C4-2B (cell line): Measurements from ENCODE around the gene NPHP4.

Experiments
- ZFX ChIP-seq: fragments of 450-650 bp; IDR thresholded peaks from 2 replicates; pipeline ENCODE4 v1.6.1; 2017
- TF ChIP-seq, protein P1 (sequence below): fragments of 450-650 bp; conservative IDR thresholded peaks from 2 replicates; pipeline ENCODE4 v1.5.1; 2017; ENCODE audit warnings: mild to moderate bottlenecking

DNA sequence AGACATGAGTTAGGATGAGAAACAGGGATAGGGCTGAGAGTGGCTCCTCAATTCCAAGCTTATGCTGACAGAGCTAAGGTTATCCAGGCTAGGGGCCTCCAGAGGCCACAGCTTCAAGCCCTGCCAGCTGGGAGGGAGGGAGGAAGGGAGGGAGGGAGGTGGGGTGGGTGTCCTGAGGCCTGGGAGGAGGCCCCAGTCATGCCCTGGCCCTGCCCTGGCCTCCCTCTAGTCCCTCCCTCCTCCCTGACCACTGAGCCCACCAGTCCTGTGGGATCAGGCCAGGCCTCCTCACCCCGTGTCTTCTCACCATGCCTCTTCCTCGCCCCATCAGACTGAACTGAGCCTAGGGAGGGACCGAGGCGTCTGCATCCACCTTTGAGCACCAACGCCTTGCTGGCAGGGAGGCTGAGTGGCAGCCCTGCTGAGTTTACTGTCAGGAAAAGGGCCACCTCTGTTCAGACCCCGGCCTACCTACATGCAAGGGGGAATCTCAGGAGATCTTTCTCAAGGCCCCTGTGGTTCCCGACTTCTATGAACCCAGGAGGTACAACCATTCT is 116.1 kb downstream of the NPHP4 start:
- TF ChIP-seq, protein P1, sequence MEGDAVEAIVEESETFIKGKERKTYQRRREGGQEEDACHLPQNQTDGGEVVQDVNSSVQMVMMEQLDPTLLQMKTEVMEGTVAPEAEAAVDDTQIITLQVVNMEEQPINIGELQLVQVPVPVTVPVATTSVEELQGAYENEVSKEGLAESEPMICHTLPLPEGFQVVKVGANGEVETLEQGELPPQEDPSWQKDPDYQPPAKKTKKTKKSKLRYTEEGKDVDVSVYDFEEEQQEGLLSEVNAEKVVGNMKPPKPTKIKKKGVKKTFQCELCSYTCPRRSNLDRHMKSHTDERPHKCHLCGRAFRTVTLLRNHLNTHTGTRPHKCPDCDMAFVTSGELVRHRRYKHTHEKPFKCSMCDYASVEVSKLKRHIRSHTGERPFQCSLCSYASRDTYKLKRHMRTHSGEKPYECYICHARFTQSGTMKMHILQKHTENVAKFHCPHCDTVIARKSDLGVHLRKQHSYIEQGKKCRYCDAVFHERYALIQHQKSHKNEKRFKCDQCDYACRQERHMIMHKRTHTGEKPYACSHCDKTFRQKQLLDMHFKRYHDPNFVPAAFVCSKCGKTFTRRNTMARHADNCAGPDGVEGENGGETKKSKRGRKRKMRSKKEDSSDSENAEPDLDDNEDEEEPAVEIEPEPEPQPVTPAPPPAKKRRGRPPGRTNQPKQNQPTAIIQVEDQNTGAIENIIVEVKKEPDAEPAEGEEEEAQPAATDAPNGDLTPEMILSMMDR, result no peak
- no peak for TF ChIP-seq ZFX
